GM06990 (cell line): ENCODE measurements around the gene SF3B3.

ENCODE experiments used
- DNase-seq: peaks from one replicate; pipeline ENCODE4 v3.0.0-alpha.2; 2011; ENCODE audit not compliant: insufficient read length; ENCODE audit errors: extremely low read depth
- H3K27me3 ChIP-seq: replicated peaks from 2 replicates; pipeline ENCODE4 v1.6.0; 2011; ENCODE audit warnings: low read length; ENCODE audit not compliant: control insufficient read depth, insufficient read depth
- H3K36me3 ChIP-seq: 2 replicates; pipeline ENCODE4 v1.5.1; 2011; ENCODE audit warnings: low read length; ENCODE audit not compliant: control insufficient read depth, insufficient read depth
- H3K4me3 ChIP-seq: replicated peaks from 2 replicates; pipeline ENCODE4 v1.5.1; 2011; ENCODE audit warnings: low read depth, mild to moderate bottlenecking, control low read depth, low read length
- CTCF ChIP-seq: IDR thresholded peaks from 2 replicates; pipeline ENCODE4 v1.5.1; 2011; ENCODE audit warnings: low read length, control low read depth, mild to moderate bottlenecking, inconsistent platforms; ENCODE audit not compliant: insufficient read depth, poor library complexity, severe bottlenecking

SF3B3 gene

GRCh38 chr16:70589998-70590471, 66.4 kb downstream of the SF3B3 start:
- no peak for TF ChIP-seq CTCF
- no peak overlapping the region for H3K4me3 ChIP-seq
- no peaks in the 10 kb centered on the region for H3K36me3 ChIP-seq
- DNase-seq, result no peak
- no peaks in the 10 kb centered on the region; the same call in 1 of the 2 replicates for H3K27me3 ChIP-seq

- Histone ChIP-seq H3K4me3 (no peak overlapping the region), H3K27me3 (no peaks in the 10 kb centered on the region; the same call in 1 of the 2 replicates), H3K36me3 (no peaks in the 10 kb centered on the region)
- no peak for TF ChIP-seq CTCF
- DNase-seq, result no peak
Measured at GRCh38 chr16:70590722-70591415, 67.3 kb downstream of the SF3B3 start.

- no peak for DNase-seq
- no peaks in the 10 kb centered on the region for H3K36me3 ChIP-seq
- no peaks in the 10 kb centered on the region; the same call in 1 of the 2 replicates for H3K27me3 ChIP-seq
- no peak overlapping the region for H3K4me3 ChIP-seq
- TF ChIP-seq CTCF, result no peak
Measured at GRCh38 chr16:70591615-70592014, 68.0 kb downstream of the SF3B3 start.

GRCh38 chr16:70592106-70592571, 68.5 kb downstream of the SF3B3 start:
- no peak overlapping the region for H3K4me3 ChIP-seq

GRCh38 chr16:70593544-70593943, 69.9 kb downstream of the SF3B3 start:
- H3K27me3 ChIP-seq, result no peaks in the 10 kb centered on the region
- DNase-seq, result no peak

More at GRCh38 chr16:70592106-70592571, 68.5 kb downstream of the SF3B3 start:
- no peak for DNase-seq
- Histone ChIP-seq H3K36me3 (no peaks in the 10 kb centered on the region), H3K27me3 (no peaks in the 10 kb centered on the region)
- no peak for TF ChIP-seq CTCF

More at GRCh38 chr16:70593544-70593943, 69.9 kb downstream of the SF3B3 start:
- H3K4me3 ChIP-seq, result no peak overlapping the region
- no peak for TF ChIP-seq CTCF
- H3K36me3 ChIP-seq, result no peaks in the 10 kb centered on the region
